Upper lobe of left lung (tissue), 6 donors: ENCODE measurements around the gene CA11. TPM values are rescaled to one million over a fixed set of nuclear protein-coding genes. Genes with fewer than 3 reads are reported as not detected.

Source experiments
- ATAC-seq, 2 donors: fragments of 200-7000 bp; cut with Tn5 transposase; one replicate each; pipeline ENCODE4 v1.9.1; 2022; ENCODE audit warnings: mild to moderate bottlenecking in 2 of 2, moderate library complexity in 2 of 2; ENCODE audit not compliant: low FRiP score in 2 of 2
- DNase-seq, 2 donors: peaks; one replicate each; pipeline ENCODE4 v3.0.0-alpha.2; 2019 to 2020
- H3K27ac ChIP-seq, 4 donors: fragments of 200-600 bp; sonication (generic); one replicate each; pipeline ENCODE4 v1.5.1; 2016 to 2019
- H3K27me3 ChIP-seq, 4 donors: fragments of 200-600 bp; sonication (generic); one replicate each; pipeline ENCODE4 v1.5.1; 2017 to 2019
- H3K36me3 ChIP-seq, 4 donors: fragments of 200-600 bp; sonication (generic); one replicate each; pipeline ENCODE4 v1.5.1; 2016 to 2019
- H3K4me1 ChIP-seq, 4 donors: fragments of 200-600 bp; sonication (generic); one replicate each; pipeline ENCODE4 v1.5.1; 2018 to 2019
- H3K4me3 ChIP-seq, 4 donors: fragments of 200-600 bp; sonication (generic); one replicate each; pipeline ENCODE4 v1.5.1; 2017 to 2019; ENCODE audit warnings: mild to moderate bottlenecking in 2 of 4, moderate library complexity in 1 of 4
- H3K9me3 ChIP-seq, 4 donors: fragments of 200-600 bp; sonication (generic); one replicate each; pipeline ENCODE4 v1.5.1; 2018 to 2019
- EP300 ChIP-seq, 4 donors: sonication (generic); formaldehyde crosslinking; IDR thresholded peaks; one replicate each; pipeline ENCODE4 v1.5.1; 2017; ENCODE audit warnings: antibody characterized with exemption in 4 of 4, control low read depth in 2 of 4
- POLR2A ChIP-seq, 4 donors: fragments of 450-650 bp; IDR thresholded peaks; one replicate each; pipeline ENCODE4 v1.5.1; 2016 to 2017; ENCODE audit warnings: antibody characterized with exemption in 4 of 4, mild to moderate bottlenecking in 2 of 4
- POLR2AphosphoS5 ChIP-seq, 2 donors: sonication (generic); formaldehyde crosslinking; IDR thresholded peaks; one replicate each; pipeline ENCODE4 v1.5.1; 2017; ENCODE audit warnings: antibody characterized with exemption in 2 of 2
- WGBS, 2 donors: methylation state at CpG; one replicate each; pipeline ENCODE4 v1.1.5; 2017 to 2018; 5-methylcytosine and 5-hydroxymethylcytosine counted together
- total RNA-seq, 6 donors: library from RNA; depleted of rRNA in 4 of 6; stranded (reverse); fragments of >200 nt in 4 of 6; gene quantifications; one replicate each; pipeline versions ENCODE4 v1.1.0 to v1.2.1, GENCODE V29; 2016 to 2021
- TF ChIP-seq, protein P1 (sequence below), 6 experiments: fragments of 450-650 bp in 4 of 6; fragments of 200-600 bp in 2 of 6; sonication (generic) in 2 of 6; IDR thresholded peaks; one replicate each; pipeline ENCODE4 v1.5.1; 2016 to 2019; ENCODE audit warnings: antibody characterized with exemption in 6 of 6
- donor health status: DM: no; HTN: no; CAD: no; lungs with moderate emphysema.
- donor health status: DM: no; HTN: yes; CAD: no; lungs with severe emphysema.

The CA11 gene
- total RNA-seq, 6 donors from 2014 or later = 2.1 to 8.1 (median 5.3) TPM

DNA sequence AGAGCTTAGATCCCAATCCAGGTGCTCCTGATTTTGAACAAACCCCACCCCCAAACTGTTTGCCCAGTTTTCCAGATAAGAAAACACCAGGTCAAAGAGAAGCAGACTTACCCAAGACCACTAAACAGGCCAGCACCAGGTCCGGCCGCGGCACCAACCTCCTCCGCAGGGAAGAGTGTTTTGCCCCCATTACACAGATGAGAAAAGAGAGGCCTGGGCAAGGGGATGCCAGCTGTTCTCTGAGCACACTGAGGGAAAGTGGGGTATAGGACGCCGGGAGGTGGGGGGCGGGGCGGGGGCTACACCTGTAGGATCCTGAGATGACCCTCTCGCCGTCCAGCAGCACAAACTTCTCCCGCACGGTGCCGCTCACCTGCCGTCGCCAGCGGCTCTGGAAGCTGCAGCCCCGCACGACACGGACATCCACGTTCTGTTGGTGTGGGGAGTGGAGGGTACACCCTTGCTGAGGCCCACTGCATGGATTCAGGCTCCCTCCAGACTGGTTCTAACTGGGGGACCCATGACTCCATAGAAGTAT lies 36.3 kb downstream of the CA11 start:
- DNase-seq = peak in 1 of 2 donors; percentile 79
- Histone ChIP-seq H3K27ac (no peak overlapping the region), H3K4me1 (peaks cover 0 to 12% (median 6%) of the 10 kb centered on the region in 4 donors), H3K4me3 (no peak overlapping the region), H3K27me3 (no peaks in the 10 kb centered on the region), H3K9me3 (no peaks in the 10 kb centered on the region), H3K36me3 (peaks cover 0 to 1% (median under 1%) of the 10 kb centered on the region in 4 donors)
- no peak for ATAC-seq
- WGBS, 2 donors = 93% methylated on average over 20 of the region's 20 CpGs
- no peak for TF ChIP-seq POLR2AphosphoS5 (IDR thresholded peaks at IDR 0.05)
- TF ChIP-seq EP300 (IDR thresholded peaks at IDR 0.05) = no peak
- no peak for TF ChIP-seq POLR2A (IDR thresholded peaks at IDR 0.05)
- TF ChIP-seq, protein P1, sequence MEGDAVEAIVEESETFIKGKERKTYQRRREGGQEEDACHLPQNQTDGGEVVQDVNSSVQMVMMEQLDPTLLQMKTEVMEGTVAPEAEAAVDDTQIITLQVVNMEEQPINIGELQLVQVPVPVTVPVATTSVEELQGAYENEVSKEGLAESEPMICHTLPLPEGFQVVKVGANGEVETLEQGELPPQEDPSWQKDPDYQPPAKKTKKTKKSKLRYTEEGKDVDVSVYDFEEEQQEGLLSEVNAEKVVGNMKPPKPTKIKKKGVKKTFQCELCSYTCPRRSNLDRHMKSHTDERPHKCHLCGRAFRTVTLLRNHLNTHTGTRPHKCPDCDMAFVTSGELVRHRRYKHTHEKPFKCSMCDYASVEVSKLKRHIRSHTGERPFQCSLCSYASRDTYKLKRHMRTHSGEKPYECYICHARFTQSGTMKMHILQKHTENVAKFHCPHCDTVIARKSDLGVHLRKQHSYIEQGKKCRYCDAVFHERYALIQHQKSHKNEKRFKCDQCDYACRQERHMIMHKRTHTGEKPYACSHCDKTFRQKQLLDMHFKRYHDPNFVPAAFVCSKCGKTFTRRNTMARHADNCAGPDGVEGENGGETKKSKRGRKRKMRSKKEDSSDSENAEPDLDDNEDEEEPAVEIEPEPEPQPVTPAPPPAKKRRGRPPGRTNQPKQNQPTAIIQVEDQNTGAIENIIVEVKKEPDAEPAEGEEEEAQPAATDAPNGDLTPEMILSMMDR (IDR thresholded peaks at IDR 0.05) = no peak

GRCh38 chr19:48608798-48609263 lies 37.2 kb downstream of the CA11 start:
- no peaks in the 10 kb centered on the region for H3K36me3 ChIP-seq
- H3K4me1 ChIP-seq = peaks cover 0 to 9% (median 4%) of the 10 kb centered on the region in 4 donors
- ATAC-seq = peak in 1 of 2 donors; percentile 60
- H3K27me3 ChIP-seq = no peaks in the 10 kb centered on the region
- no peak overlapping the region for H3K4me3 ChIP-seq
- no peak for DNase-seq
- WGBS, 2 donors = 32 to 42% methylated on average over 6 to 8 of the region's 9 CpGs
- H3K27ac ChIP-seq = no peak overlapping the region
- no peaks in the 10 kb centered on the region for H3K9me3 ChIP-seq
- TF ChIP-seq POLR2AphosphoS5 (IDR thresholded peaks at IDR 0.05) = no peak
- TF ChIP-seq, protein P1 (IDR thresholded peaks at IDR 0.05) = peak in 3 of 6 experiments; percentile 20 to 35 (median 23)
- TF ChIP-seq POLR2A (IDR thresholded peaks at IDR 0.05) = no peak

GRCh38 chr19:48607359-48607755 lies 38.6 kb downstream of the CA11 start:
- Histone ChIP-seq H3K27me3 (no peaks in the 10 kb centered on the region), H3K4me1 (no peaks in the 10 kb centered on the region), H3K27ac (no peak overlapping the region), H3K9me3 (no peaks in the 10 kb centered on the region), H3K4me3 (no peak overlapping the region), H3K36me3 (no peaks in the 10 kb centered on the region)
- WGBS, 2 donors = 90 to 91% methylated on average over 4 to 7 of the region's 7 CpGs
- no peak for ATAC-seq
- no peak for TF ChIP-seq POLR2AphosphoS5 (IDR thresholded peaks at IDR 0.05)
- TF ChIP-seq EP300 (IDR thresholded peaks at IDR 0.05) = no peak
- TF ChIP-seq POLR2A (IDR thresholded peaks at IDR 0.05) = no peak
- TF ChIP-seq, protein P1 (IDR thresholded peaks at IDR 0.05) = no peak
- peak in 1 of 2 donors; percentile 51 for DNase-seq

- H3K9me3 ChIP-seq = no peaks in the 10 kb centered on the region
- no peaks in the 10 kb centered on the region for H3K4me1 ChIP-seq
- H3K27ac ChIP-seq = no peak within 1 kb of the TSS
- DNase-seq (peak in 1 of 2 donors; percentile 79), ATAC-seq (peak in 1 of 2 donors; percentile 36)
- TF ChIP-seq POLR2A (IDR thresholded peaks at IDR 0.05) (no peak), EP300 (IDR thresholded peaks at IDR 0.05) (no peak), POLR2AphosphoS5 (IDR thresholded peaks at IDR 0.05) (no peak)
- TF ChIP-seq, protein P1 (IDR thresholded peaks at IDR 0.05) = no peak
- H3K36me3 ChIP-seq = no peaks in the 10 kb centered on the region
- 91 to 92% methylated on average over 14 to 31 of the region's 39 CpGs for WGBS, 2 donors
- H3K27me3 ChIP-seq = no peaks in the 10 kb centered on the region
- no peak within 1 kb of the TSS for H3K4me3 ChIP-seq
These were observed 39.3 kb downstream of the CA11 start, which contains the start of gene SPACA4 for GRCh38 chr19:48606463-48607358. Gene SPACA4, plus strand, starts transcription at chr19:48606742. Its CDS starts 237 bp downstream, at chr19:48606979.
